AG20443 (cell line): ENCODE results near the gene ATRAID.
"Not testable (repeated sequence)": the region's sequence is repeated elsewhere in the genome, so short reads cannot be mapped to it uniquely, and the experiment has no call there.

Experiments
- DNase-seq: peaks from one replicate; pipeline ENCODE4 v3.0.0; 2012; ENCODE audit warnings: low spot score, mixed read lengths

The ATRAID gene, protein sequence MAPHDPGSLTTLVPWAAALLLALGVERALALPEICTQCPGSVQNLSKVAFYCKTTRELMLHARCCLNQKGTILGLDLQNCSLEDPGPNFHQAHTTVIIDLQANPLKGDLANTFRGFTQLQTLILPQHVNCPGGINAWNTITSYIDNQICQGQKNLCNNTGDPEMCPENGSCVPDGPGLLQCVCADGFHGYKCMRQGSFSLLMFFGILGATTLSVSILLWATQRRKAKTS

DNA sequence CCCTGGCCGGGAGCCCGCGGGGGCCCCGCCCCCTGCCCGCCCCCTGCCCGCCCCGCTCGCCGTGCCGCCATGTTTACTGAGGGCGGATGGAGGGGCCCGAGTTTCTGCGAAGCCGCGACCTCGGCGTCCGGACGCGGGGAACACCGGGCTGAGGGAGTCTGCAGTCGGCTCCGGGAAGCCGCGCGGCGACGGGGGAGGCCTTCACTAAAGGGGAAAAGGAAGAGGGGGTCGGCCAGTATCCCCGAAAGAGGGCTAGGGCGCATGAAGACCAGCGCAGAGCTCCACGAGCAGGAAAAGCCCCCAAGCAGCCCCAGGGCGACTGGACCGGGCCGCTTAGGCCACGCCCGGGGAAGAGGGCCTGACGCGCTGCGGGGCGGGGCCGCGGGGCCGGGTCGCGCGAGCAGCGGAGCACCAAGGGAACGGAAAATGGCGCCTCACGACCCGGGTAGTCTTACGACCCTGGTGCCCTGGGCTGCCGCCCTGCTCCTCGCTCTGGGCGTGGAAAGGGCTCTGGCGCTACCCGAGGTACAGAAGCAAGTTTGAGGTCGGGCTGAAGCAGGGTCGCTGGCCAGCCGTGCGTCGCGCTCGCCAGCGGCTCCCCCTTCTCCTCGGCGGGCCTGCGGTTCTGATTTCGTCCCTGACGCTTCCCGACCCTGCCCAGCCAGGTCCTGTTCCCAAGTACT is at the start of gene ATRAID, which contains the start of gene SLC5A6:
Gene ATRAID, plus strand, starts transcription at position 99 of the 683 bp plus-strand sequence. Its CDS starts 328 bp downstream, at position 427.
Gene SLC5A6, minus strand, starts transcription at position 326 of the 683 bp plus-strand sequence. CDS start 4,618 bp downstream, outside the sequence.
- DNase-seq, result peak; percentile 98

DNA sequence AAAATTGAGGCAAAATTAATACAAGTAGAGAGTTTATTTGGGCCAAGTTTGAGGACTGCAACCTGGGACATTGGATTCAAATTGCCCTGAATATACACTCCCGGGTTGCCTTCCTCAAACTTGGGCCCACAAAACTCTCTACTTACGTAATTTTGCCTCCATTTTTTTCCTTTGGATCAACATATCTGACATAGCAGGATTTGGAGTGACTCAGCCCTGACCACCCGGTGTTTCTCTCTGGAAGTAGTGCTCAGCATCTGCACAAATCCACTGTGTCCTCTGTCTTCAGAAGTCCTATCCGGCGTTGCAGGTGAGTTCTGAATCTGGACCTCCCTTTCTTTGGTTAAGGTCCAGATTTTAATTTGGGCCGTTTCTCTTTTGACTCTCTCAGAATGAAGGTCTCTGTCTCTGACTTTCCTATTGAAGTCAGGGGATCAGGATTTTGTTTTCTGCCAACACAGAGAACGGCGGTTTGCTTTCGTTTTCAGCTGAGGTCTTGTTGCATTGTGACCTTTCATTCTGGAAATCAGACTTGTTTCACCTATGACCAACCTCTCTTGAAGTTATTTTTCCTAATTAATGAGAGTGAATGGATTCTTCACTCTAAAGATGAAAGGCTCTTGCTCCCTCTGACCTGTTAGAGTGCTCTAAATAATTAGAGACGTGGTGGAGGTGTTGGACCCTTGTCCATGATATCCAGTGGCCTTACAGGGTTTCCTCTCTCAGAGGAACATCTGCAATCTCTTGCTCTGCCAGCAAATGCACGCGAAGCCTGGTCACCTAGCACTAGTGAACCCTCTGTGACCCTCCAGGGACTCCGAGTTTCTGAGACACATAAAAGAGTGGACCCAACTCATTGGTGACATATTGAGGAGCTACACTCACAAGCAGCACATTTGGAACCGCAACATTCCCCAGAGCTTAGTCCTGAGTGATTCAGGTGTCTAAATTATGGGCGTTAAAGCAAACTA is 49.4 kb upstream of the ATRAID start:
- no peak for DNase-seq

DNA sequence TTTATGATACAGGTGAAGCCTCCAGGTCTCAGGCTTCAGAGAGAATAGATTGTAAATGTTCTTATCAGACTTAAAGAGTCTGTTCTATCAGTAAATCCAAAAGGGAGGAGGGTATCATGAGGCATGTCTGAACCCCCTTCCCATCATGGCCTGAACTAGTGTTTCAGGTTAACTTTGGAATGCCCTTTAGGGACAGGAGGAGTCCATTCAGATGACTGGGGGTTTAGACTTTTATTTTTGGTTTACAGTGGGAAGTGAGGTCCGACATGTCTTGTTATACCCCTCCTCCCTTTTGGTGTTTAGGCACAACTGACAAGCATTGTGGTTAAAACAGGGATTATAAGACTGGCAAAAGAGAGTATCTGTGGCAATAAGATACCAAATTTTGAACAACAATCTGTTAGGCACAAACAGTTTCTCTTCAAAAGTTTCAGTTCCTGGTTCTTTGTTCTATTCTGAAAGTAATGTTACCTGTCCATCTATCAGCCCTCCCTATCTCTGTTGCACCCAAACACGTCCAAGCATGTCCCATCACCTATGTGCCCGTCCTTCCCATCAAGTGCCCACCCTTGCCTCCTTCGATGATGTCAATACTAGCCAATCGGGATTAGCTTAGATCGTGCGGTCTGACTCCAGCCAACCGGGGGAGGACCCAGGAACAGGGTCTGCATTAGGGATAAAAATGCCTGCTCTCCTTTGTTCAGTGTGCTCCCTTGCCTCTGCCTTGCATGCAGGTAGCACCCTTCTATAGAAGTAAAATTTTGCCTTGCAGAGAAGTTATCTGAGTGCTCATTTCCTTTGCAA is 46.7 kb upstream of the ATRAID start:
- no peak for DNase-seq

DNA sequence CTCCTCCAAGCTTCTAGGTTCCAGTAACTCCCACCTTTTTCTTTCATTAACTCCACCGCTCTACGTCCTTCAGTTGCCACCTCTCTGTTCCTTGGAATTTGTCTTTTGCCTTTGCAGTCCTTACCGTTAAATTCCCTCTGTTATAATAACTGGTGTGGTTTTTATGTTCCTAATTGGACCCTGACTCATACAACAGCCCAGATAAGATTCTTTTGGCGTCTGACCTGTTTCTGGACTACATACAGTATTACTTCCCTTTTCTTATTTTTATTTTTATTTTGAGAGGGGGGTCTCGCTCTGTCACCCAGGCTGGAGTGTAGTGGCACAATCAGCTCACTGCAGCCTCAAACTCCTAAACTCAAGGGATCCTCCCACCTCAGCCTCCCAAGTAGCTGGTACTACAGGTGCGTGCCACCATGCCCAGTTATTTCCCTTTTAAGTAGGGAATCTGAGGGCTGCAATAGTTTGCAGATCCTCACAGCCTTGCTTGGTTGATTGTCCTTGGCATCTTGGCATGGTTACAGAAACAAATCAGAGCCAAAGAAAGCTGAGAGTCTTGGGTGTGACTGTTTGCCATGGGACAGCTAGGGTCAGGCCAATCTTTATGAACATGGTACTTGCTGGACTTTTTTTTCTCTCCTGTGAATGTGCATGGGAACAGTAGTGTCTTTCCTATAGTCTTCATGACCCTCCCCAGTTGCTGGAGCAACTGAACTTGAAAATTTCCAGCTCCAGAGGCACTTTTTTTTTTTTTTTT is 41.1 kb upstream of the ATRAID start:
- no peak for DNase-seq

DNA sequence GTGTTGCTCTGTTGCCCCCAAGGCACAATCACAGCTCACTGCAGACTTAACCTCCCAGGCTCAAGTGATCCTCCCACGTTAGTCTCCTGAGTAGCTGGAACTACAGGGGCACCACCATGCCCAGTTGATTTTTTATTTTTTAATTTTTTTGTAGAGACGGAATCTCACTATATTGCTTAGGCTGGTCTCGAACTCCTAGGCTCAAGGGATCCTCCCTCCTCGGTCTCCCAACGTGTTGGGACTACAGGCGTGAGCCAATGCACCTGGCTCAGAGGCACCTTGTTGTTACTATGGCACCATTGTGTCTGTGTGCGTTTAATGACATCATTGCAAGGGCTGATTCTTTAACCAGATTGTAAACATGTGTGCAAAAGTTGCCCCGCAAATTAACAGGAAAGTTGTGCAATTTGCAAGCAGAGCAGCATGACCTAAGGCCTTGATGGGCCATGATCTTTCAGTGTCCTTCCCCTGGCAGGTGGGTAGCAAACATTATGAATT is 40.4 kb upstream of the ATRAID start:
- no peak for DNase-seq

DNA sequence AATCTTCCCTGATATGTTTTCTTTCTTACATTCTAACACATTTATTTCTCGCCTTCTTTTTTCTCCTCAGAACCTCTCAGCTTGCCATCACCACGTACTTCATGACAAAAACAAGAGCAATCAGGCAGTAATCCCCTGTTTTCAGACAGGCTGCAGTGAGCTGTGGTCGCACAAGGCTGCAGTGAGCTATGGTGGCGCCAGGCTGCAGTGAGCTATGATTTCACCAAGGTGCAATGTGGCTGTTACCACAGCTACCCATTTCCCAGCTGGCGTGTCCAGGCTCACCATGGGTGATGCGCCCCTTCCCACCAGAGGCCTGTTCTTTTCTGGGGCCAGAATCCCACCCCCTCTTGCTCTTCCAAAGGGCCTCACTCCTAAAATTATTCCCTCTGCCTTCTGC is 37.2 kb upstream of the ATRAID start:
- no peak for DNase-seq

DNA sequence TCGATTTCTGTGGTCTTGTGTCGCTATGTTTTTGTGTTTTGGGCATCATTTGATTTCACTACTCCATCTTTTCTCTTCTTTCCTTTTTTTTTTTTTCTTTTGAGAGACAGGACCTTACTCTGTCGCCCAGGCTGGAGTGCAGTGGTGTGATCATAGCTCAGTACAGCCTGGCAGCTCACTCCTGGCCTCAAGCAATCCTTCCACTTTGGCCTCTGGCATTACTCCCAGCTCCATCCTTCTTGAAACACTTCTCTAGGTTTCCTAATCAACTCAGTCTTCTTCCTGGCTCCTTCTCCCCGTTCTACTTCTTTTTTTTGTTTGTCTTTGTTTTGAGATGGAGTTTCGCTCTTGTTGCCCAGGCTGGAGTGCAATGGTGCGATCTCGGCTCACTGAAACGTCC is 36.5 kb upstream of the ATRAID start:
- no peak for DNase-seq

DNA sequence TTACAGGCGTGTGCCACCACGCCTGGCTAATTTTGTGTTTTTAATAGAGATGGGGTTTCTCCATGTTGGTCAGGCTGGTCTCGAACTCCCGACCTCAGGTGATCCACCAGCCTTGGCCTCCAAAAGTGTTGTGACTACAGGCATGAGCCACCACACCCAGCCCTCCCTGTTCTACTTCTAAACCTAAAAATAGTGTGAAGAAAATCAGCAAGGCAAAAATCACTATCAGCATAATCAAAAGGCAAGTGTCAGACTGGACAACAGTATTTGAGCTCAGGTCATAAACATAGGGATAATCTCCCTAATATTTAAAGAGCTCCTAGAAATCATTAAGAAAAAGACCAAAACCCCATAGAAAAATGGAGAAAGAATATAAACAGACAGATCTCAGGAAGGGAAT is 36.1 kb upstream of the ATRAID start:
- not testable (repeated sequence) for DNase-seq

DNA sequence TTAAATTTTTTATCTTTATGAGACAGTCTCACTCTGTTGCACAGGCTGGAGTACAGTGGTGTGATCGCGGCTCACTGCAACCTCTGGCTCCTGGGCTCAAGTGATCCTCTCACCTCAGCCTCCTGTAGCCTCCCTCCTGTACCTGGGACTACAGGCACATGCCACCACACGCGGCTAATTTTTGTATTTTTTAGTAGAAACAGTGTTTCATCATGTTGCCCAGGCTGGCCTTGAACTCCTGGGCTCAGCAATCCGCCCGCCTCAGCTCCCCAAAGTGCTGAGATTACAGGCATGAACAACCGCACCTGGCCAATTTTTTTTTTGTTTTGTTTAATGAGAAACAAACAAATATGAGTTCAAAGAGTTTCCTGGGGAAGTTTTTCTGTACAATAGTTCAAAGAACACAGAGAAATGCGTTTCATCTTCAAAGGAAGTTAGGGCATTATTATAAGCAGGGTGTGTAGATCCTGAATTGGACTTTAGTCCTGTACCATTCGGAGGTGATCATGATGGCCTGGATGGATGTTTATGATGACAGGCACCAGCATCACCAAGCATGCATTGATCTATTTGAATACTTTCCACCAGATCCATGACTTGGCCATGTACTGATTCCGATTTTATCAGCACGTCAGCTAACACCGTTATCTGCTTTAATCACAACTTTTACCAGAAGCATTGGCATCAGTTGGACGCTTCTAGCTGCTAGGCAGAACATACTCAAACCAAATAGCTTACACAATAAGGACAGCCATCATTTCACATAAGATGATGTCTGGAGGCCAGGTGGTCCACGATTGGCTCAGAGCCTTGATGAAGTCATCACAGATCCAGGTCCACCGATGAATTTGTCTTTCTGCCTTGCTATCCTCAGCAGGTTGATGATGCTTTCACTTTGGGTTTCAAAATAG is 34.1 kb upstream of the ATRAID start:
- DNase-seq, result no peak

DNA sequence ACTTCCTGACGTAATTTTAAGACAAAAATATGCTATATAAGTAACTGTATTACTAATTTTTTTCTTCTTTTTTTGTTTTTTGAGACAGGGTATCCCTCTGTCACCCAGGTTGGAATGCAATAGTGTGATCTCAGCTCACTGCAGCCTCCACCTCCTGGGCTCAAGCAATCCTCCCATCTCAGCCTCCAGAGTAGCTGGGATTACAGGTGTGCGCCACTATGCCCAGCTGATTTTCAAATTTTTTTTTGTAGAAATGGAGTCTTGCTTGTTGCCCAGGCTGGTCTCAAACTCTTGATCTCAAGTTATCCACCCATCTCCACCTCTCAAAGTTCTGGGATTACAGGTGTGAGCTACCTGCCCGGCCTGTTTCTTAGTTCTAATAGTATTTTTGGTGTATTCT is 33.4 kb upstream of the ATRAID start:
- DNase-seq, result no peak

DNA sequence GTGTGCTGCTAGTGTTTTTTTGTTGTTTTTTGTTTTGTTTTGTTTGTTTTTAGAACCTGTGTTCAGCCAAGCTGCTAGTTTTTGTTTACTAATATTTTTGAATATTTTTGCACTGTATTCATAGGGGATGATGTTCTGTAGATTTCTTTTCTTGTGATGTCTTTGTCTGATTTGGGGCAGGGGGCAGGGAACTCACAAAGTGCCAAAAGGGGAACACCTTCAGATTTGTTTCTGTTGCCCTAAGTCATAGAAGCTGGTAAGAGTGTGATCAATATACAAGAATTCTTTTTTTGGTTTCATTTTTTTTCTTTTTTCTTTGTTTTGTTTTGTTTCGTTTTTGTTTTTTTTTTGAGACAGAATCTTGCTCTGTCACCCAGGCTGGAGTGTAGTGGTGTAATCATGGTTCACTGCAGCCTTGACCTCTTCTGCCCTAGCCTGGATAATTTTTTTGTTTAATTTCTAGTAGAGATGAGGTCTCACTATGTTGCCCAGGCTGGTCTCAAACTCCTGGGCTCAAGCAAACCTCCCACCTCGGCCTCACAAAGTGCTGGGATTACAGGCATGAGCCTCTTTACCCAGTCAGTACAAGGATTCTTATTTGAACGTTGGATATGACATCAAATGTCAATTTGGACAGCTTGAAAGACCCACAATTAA is 32.4 kb upstream of the ATRAID start:
- no peak for DNase-seq

DNA sequence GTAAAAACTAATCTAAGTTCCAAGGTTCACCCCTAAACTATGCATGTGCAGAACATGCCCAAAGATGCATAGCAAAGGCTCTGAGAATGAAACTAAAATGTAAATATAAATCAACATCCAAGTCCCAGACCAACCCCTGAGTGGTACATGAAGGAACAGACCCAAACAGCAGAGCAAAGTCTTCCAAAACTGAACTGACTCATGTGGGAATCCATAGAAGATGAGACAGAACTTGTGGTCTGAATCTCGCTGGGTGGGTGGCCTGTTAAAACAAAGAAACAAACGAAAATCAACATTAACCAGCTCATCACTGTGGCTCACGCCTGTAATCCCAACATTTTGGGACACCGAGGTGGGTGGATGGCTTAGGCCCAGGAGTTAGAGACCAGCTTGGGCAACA is 29.5 kb upstream of the ATRAID start:
- DNase-seq, result peak; percentile 46

DNA sequence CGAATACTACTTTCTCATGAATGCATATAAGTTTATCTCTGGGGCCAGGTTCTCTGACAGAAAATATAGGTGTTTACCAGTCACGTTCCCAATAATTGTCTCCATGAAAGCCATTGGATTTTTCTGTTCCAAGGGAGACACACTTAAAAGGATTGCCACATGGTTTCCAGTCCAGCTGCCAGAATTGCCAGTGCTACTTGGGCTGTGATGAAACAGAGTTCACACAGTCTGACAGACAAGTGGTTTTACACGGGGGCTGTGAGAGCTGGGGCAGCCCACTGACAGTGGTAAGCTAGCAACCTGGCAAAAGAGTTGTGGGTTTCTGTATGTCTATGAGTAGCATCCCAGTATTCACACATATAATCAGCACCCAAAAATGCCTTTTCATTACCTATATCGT is 27.7 kb upstream of the ATRAID start:
- no peak for DNase-seq

DNA sequence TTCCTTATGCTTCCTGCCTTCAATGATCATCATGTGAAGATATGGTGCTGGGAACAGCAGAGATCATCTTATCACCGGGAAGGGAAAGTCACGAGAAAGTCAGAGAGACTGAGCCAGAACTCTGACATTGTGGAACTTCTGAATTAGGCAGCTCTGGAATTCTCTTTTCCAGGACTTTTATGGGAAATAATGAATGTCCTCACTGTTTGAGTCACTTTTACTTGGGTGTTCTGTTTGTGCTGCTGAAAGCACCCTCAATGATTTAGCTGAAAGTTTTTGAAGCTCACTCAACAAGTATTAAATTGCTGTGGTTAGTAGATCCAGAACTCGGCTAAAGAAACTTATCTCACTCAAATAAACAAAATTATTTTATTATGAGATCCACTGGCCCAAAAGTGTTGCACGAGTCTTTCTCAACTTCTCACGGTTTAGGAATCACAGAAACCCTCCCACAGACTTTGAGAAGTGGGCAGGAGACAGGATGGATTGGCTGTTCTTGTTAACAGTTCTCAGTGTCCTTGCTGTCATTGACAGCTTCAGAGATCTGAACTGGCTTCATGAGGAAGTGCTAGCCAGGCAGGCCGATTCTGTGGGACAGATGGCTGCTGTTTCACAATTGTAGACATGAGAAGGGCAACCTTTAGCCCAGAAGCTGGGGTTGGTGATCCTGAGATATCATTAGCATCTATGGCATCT is 26.4 kb upstream of the ATRAID start:
- peak; percentile 60 for DNase-seq

DNA sequence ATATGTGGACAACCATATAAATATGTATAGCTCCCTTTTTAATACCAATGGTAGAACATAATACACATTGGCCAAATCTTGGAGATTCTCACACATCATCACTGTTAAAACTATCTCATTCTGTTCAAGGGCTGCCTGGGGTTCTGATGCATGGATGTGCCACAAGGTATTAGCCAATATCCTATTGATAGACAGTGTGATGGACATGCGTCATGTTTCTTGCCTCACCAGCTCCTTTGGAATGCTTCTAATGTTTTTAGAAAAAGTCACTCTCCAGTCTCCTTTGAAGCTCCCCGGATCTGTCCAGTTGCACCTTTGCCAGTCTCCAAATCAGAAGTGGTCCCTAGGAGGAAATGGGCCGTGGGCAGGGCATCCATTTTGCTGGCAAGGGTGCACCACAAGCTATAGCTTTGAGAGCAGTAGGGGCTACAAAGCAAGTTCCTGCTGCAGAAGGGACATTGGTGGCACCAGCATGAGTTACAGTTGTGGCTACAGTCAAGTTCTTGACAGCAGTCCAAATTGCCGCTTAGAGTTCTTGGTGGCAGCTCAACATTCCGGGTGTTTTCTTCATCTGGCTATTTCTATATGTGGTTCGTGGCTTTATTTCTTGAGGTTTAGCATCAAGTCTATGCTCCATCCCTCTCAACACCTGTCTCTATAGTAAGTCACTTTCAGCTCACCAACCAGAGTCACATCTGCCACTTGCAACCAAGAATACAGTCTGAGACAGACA is 25.1 kb upstream of the ATRAID start:
- DNase-seq, result no peak

DNA sequence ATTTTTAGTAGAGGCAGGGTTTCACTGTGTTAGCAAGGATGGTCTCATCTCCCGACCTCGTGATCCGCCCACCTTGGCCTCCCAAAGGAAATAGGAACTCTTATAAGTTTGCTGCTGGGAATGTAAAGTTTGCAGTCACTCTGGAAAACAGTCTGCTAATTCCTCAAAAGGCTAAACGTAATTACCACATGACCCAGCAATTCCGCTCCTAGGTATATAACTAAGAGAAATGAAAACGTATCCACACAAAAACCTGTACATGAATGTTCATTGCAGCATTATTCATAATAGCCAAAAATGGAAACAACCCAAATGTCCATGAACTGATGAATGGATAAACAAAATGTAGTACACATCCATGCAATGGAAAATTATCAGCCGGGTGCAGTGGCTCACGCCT is 21.9 kb upstream of the ATRAID start:
- DNase-seq, result no peak

DNA sequence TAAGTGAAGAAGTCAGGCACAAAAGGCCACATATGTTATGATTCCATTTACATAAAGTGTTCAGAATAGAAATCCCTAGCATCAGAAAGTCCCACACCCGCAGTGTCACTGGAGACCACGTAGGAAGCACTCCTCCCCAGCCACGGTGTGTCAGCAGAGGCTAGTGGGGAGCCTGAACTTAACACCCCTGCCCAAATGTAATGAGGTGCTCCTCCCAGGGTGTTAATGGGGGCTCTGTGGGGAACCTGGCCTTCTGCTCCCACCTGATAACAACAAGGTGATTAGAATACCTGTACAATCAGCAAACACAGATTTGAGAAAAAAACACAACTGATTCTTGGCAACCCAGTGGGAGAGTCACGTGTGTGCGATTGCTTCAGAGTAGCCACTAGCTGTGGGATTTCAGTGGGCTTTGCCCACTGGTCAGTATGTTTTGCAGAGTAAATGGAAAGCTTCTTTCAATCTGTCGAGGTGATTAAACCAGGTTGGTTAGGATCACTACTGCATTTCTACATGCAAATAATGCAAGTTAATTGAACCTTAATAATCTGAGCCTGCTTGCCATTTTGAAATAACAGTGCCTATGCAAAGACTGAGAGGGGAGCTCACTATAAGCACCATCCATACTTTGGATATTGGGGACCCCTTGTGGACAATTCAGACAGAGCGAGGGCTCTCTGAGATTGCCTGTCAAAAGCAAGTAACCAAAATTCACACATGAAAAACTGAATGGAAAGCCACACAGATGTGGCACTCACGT is 20.6 kb upstream of the ATRAID start:
- peak; percentile 65 for DNase-seq
